Activated T-cell treated with anti-CD3 and anti-CD28 coated beads, Interleukin-2, amount 50 U/mL, for 72 hours (primary cell): ENCODE data around the gene GABBR2. TPM values are rescaled to one million over a fixed set of nuclear protein-coding genes. Genes with fewer than 3 reads are reported as not detected.

Experiments used
- ATAC-seq, 2 donors: fragments of 150-1000 bp; cut with Tn5 transposase; replicated peaks in 1 of 2; 2 replicates each; pipeline ENCODE4 v1.10.0; 2021; ENCODE audit warnings: moderate library complexity in 2 of 2, mild to moderate bottlenecking in 1 of 2
- DNase-seq, 2 donors: peaks; one replicate each; pipeline ENCODE4 v3.0.0; 2021 to 2022; ENCODE audit warnings: mixed read lengths in 1 of 2
- H3K27ac Mint-ChIP-seq: one replicate; pipeline ENCODE4 v1.8.0; 2022; ENCODE audit warnings: mild to moderate bottlenecking, moderate library complexity, mixed read lengths
- H3K27me3 Mint-ChIP-seq: one replicate; pipeline ENCODE4 v1.8.0; 2022; ENCODE audit warnings: low read depth, mixed read lengths
- H3K36me3 Mint-ChIP-seq, 2 donors: one replicate each; pipeline ENCODE4 v1.8.0; 2022; ENCODE audit warnings: mixed read lengths in 2 of 2, mild to moderate bottlenecking in 1 of 2; ENCODE audit not compliant: insufficient read depth in 2 of 2
- H3K4me1 Mint-ChIP-seq: one replicate; pipeline ENCODE4 v1.8.0; 2022; ENCODE audit warnings: low read depth, mixed read lengths
- H3K4me3 Mint-ChIP-seq, 2 donors: one replicate each; pipeline ENCODE4 v1.8.0; 2022; ENCODE audit warnings: mild to moderate bottlenecking in 2 of 2, mixed read lengths in 2 of 2, moderate library complexity in 2 of 2
- H3K9me3 Mint-ChIP-seq, 2 donors: one replicate each; pipeline ENCODE4 v1.8.0; 2022; ENCODE audit warnings: mixed read lengths in 2 of 2
- total RNA-seq, 2 donors: library from RNA; stranded (reverse); gene quantifications; one replicate each; pipeline ENCODE4 v1.2.3, GENCODE V29; 2022

The GABBR2 gene
- total RNA-seq, 2 donors from 2014 or later = not detected

GRCh38 chr9:98249771-98250170, 459.0 kb downstream of the GABBR2 start:
- Mint-ChIP-seq H3K27ac (no peak overlapping the region), H3K36me3 (no peaks in the 10 kb centered on the region)

GRCh38 chr9:98248737-98249474, 459.8 kb downstream of the GABBR2 start:
- Mint-ChIP-seq H3K9me3 (no peaks in the 10 kb centered on the region), H3K27ac (peak overlapping the region; percentile 40), H3K4me3 (peak overlapping the region in 1 of 2 donors; percentile 70), H3K27me3 (no peaks in the 10 kb centered on the region), H3K36me3 (no peaks in the 10 kb centered on the region), H3K4me1 (peaks cover 22% of the 10 kb centered on the region)
- ATAC-seq (peak in 1 of 2 donors; percentile 68), DNase-seq (peak; percentile 8 to 26)

More at GRCh38 chr9:98249771-98250170, 459.0 kb downstream of the GABBR2 start:
- no peak overlapping the region for H3K4me3 Mint-ChIP-seq
- peaks cover 30% of the 10 kb centered on the region for H3K4me1 Mint-ChIP-seq
- H3K27me3 Mint-ChIP-seq = no peaks in the 10 kb centered on the region
- ATAC-seq = no peak
- H3K9me3 Mint-ChIP-seq = no peaks in the 10 kb centered on the region
- no peak for DNase-seq

DNA sequence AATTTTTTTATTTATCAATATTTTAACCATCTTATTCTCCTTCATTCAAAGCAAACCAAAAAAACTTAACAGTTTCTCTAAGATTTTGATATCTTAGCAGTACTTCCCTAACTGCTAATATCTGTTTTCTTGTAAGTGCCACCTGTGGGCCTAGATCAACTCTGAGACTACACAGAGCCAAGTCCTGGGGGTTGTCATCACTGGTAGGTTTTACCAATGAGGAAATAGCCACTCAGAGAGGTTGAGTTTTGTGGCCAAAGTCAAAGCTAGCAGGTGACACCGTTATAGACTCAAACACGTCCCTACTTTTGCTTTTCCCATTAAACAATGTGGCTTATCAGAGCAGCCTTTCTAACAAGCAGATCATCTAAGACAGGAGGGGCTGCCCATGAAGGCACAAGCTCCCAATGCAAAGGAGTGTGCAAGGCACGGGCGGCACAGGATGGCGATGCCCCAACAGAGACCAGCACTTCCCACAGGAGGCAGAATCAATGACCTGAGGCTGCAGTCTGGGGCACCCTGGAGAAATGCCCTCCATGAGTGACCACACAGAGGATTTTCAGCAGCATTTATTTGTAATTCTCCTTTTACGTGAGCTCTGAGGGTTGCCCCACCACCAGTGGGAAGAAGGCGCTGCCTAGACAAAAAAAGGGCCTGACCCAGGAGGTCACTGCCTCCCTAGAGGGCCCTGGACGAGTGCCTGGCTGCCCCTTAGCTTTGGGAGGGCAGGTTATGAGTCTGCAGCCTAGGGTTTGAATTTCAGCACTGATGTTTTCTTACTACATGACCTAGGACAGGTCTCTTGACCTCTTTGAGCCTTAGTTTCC, 460.7 kb downstream of the GABBR2 start:
- Mint-ChIP-seq H3K4me3 (peak overlapping the region in 1 of 2 donors; percentile 70), H3K4me1 (peaks cover 13% of the 10 kb centered on the region), H3K9me3 (no peaks in the 10 kb centered on the region), H3K27me3 (no peaks in the 10 kb centered on the region), H3K27ac (peak overlapping the region; percentile 40), H3K36me3 (no peaks in the 10 kb centered on the region)
- ATAC-seq = peak in 1 of 2 donors; percentile 12
- no peak for DNase-seq

DNA sequence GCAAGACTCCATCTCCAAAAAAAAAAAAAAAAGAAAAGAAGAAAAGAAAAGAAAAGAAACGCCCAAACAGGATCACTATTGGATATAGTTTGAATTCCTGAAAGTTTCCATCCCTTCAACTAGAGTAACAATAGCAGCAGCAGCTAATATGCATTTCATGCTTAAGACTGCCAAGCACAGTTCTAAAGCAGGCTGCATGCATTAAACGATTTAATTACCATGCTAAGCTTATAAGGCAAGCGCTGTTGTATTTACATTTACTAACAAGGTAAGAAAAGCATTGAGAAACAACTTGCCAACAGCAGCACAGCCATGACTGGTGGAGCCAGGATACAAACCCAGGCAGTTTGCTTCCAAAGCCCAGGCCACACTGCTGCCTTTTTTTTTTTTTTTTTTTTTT, 466.3 kb downstream of the GABBR2 start:
- no peaks in the 10 kb centered on the region for H3K27me3 Mint-ChIP-seq
- ATAC-seq = no peak

GRCh38 chr9:98241357-98242300, 467.1 kb downstream of the GABBR2 start:
- Mint-ChIP-seq H3K9me3 (no peaks in the 10 kb centered on the region), H3K27ac (no peak overlapping the region), H3K27me3 (no peaks in the 10 kb centered on the region), H3K4me3 (no peak overlapping the region), H3K4me1 (no peaks in the 10 kb centered on the region), H3K36me3 (no peaks in the 10 kb centered on the region)
- DNase-seq = no peak
- no peak for ATAC-seq

More for the DNA sequence above, 466.3 kb downstream of the GABBR2 start:
- Mint-ChIP-seq H3K9me3 (no peaks in the 10 kb centered on the region), H3K27ac (no peak overlapping the region), H3K36me3 (no peaks in the 10 kb centered on the region), H3K4me3 (no peak overlapping the region), H3K4me1 (no peaks in the 10 kb centered on the region)
- no peak for DNase-seq

- H3K27ac Mint-ChIP-seq = no peak overlapping the region
- no peaks in the 10 kb centered on the region for H3K36me3 Mint-ChIP-seq
- no peak for ATAC-seq
- no peaks in the 10 kb centered on the region for H3K9me3 Mint-ChIP-seq
- H3K4me1 Mint-ChIP-seq = no peaks in the 10 kb centered on the region
- H3K4me3 Mint-ChIP-seq = no peak overlapping the region
- no peaks in the 10 kb centered on the region for H3K27me3 Mint-ChIP-seq
- no peak for DNase-seq
These were observed 468.3 kb downstream of the GABBR2 start for GRCh38 chr9:98240475-98240874.

Other genes with a start within 250 kb of the GABBR2 start
- gene ANKS6, start 87.6 kb upstream of the GABBR2 start, total RNA-seq = 10 to 100 TPM; 14.9 to 25.0 TPM
- 10 to 100 TPM in 1 of 2 donors, 1 to 10 TPM in 1; 6.6 to 11.2 TPM for gene GALNT12, start 98.7 kb upstream of the GABBR2 start, total RNA-seq
- under 1 TPM; 0.19 to 0.30 TPM for gene COL15A1, start 235.0 kb upstream of the GABBR2 start, total RNA-seq